ENCODE data around the gene ABTB2.

GRCh38 chr11:34203377-34203871, 154.4 kb downstream of the ABTB2 start:
- TF ChIP-seq POLR2AphosphoS5 (IDR thresholded peaks at IDR 0.05; ENCODE audit: low read depth, low read length) (no peak), CTCF (IDR thresholded peaks at IDR 0.05; ENCODE audit: control extremely low read depth in 1 of 3, insufficient read depth in 1 of 3, low read depth in 1 of 3, low read length in 3 of 3) (no peak), EZH2 (IDR thresholded peaks at IDR 0.05; ENCODE audit: low read depth, low read length, severe bottlenecking) (no peak), SRF (IDR thresholded peaks at IDR 0.05; ENCODE audit: low read depth, low read length) (no peak), CREB1 (IDR thresholded peaks at IDR 0.05) (no peak), EP300 (IDR thresholded peaks at IDR 0.05; ENCODE audit: borderline replicate concordance in 1 of 2, low read depth in 2 of 2, low read length in 2 of 2) (no peak), FOSL1 (IDR thresholded peaks at IDR 0.05; ENCODE audit: insufficient read depth, low read depth, low read length) (no peak)
